Mucosa of rectum (tissue), 2 donors: Measurements from ENCODE around the gene UMODL1.

Experiments used
- H3K27ac ChIP-seq, 2 donors: one replicate each; pipeline ENCODE4 v1.7.0; 2013; ENCODE audit warnings: inconsistent platforms in 2 of 2, low read depth in 2 of 2, low read length in 2 of 2
- H3K27me3 ChIP-seq, 2 donors: one replicate each; pipeline ENCODE4 v1.7.0; 2013; ENCODE audit warnings: low read length in 2 of 2; ENCODE audit not compliant: control insufficient read depth in 2 of 2, insufficient read depth in 2 of 2
- H3K36me3 ChIP-seq, 2 donors: one replicate each; pipeline ENCODE4 v1.7.0; 2013; ENCODE audit warnings: low read length in 2 of 2; ENCODE audit not compliant: control insufficient read depth in 2 of 2, insufficient read depth in 2 of 2
- H3K4me1 ChIP-seq, 2 donors: one replicate each; pipeline ENCODE4 v1.7.0; 2013; ENCODE audit warnings: low read length in 2 of 2, mild to moderate bottlenecking in 1 of 2; ENCODE audit not compliant: control insufficient read depth in 2 of 2, insufficient read depth in 2 of 2
- H3K4me3 ChIP-seq, 2 donors: one replicate each; pipeline ENCODE4 v1.7.0; 2013; ENCODE audit warnings: low read length in 2 of 2
- H3K9ac ChIP-seq, 2 donors: one replicate each; pipeline ENCODE4 v1.7.0; 2013; ENCODE audit warnings: low read length in 2 of 2, low read depth in 1 of 2, mild to moderate bottlenecking in 1 of 2
- H3K9me3 ChIP-seq, 2 donors: one replicate each; pipeline ENCODE4 v1.7.0; 2013; ENCODE audit warnings: low read length in 2 of 2; ENCODE audit not compliant: control insufficient read depth in 2 of 2
- donor health status: healthy.
- donor health status: Normal muscosa, but diverticular disease.

UMODL1 gene

GRCh38 chr21:42038826-42039425 lies 32.2 kb upstream of the UMODL1 start:
- H3K4me3 ChIP-seq, result no peak overlapping the region
- no peaks in the 10 kb centered on the region for H3K9me3 ChIP-seq
- no peak overlapping the region for H3K27ac ChIP-seq
- no peaks in the 10 kb centered on the region for H3K27me3 ChIP-seq
- no peaks in the 10 kb centered on the region for H3K36me3 ChIP-seq
- H3K9ac ChIP-seq, result no peak overlapping the region
- peaks cover 0 to 3% of the 10 kb centered on the region in 2 donors for H3K4me1 ChIP-seq

DNA sequence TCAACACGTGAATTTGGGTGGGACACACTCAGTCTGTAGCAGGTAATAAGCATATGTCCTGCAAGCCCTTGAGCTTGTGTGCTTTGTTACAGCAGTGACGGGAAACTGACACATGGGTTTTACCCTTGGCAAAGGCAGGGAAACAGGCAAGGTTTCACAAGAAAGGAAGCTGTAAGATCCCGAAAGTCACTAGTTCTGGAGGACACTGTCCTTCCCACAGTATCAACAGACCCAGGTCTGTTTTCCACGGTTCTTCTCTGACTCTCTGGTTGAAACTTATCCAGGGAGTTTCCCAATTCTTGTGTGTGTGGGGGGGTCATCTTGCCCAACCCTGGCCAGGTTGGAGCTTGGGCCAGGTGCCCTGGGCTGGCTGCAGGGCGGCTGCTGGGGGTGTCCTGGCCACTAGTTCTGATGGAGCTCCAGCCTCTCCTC lies 31.6 kb upstream of the UMODL1 start:
- no peaks in the 10 kb centered on the region for H3K9me3 ChIP-seq
- H3K4me3 ChIP-seq, result no peak overlapping the region
- H3K27ac ChIP-seq, result peak overlapping the region; percentile 64 to 67
- H3K27me3 ChIP-seq, result no peaks in the 10 kb centered on the region
- H3K9ac ChIP-seq, result no peak overlapping the region
- no peaks in the 10 kb centered on the region for H3K36me3 ChIP-seq
- peaks cover 0 to 3% of the 10 kb centered on the region in 2 donors for H3K4me1 ChIP-seq

- Histone ChIP-seq H3K4me3 (no peak overlapping the region), H3K27ac (peak overlapping the region; percentile 64 to 67), H3K36me3 (no peaks in the 10 kb centered on the region), H3K27me3 (no peaks in the 10 kb centered on the region), H3K9me3 (no peaks in the 10 kb centered on the region), H3K4me1 (peaks cover 0 to 3% of the 10 kb centered on the region in 2 donors), H3K9ac (no peak overlapping the region)
These were observed 31.2 kb upstream of the UMODL1 start for GRCh38 chr21:42039911-42040351.

- peak overlapping the region; percentile 64 to 67 for H3K27ac ChIP-seq
- no peaks in the 10 kb centered on the region for H3K9me3 ChIP-seq
- H3K9ac ChIP-seq, result no peak overlapping the region
- no peaks in the 10 kb centered on the region for H3K27me3 ChIP-seq
- H3K4me3 ChIP-seq, result no peak overlapping the region
- H3K36me3 ChIP-seq, result no peaks in the 10 kb centered on the region
- H3K4me1 ChIP-seq, result peaks cover 0 to 3% of the 10 kb centered on the region in 2 donors
These were observed 30.5 kb upstream of the UMODL1 start for GRCh38 chr21:42040411-42041180.

GRCh38 chr21:42041246-42041645 lies 29.9 kb upstream of the UMODL1 start:
- Histone ChIP-seq H3K36me3 (no peaks in the 10 kb centered on the region), H3K4me3 (no peak overlapping the region), H3K4me1 (peaks cover 0 to 3% of the 10 kb centered on the region in 2 donors), H3K27ac (no peak overlapping the region), H3K27me3 (no peaks in the 10 kb centered on the region), H3K9ac (no peak overlapping the region), H3K9me3 (no peaks in the 10 kb centered on the region)

DNA sequence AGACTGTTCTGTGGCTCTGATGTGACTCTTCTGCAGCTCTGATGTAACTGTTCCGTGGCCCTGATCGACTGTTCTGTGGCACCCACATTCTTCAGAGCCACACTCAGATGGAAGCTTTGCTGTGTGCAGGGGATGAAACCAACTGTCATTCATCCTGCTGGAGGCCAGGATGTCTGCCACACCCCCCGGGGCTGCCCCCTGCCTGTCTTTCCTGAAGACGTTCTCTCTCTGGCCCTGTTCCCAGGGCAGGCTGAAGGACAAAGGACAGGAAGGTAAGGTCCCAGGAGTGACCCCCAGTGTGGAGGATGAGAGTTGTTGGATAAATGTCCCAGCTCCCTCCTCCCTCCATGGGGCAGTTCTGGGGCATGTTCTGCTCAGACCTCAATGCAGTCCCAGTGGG lies 29.4 kb upstream of the UMODL1 start:
- Histone ChIP-seq H3K4me1 (peaks cover 0 to 3% of the 10 kb centered on the region in 2 donors), H3K9me3 (no peaks in the 10 kb centered on the region), H3K27me3 (no peaks in the 10 kb centered on the region), H3K36me3 (no peaks in the 10 kb centered on the region), H3K9ac (no peak overlapping the region), H3K27ac (no peak overlapping the region), H3K4me3 (no peak overlapping the region)

DNA sequence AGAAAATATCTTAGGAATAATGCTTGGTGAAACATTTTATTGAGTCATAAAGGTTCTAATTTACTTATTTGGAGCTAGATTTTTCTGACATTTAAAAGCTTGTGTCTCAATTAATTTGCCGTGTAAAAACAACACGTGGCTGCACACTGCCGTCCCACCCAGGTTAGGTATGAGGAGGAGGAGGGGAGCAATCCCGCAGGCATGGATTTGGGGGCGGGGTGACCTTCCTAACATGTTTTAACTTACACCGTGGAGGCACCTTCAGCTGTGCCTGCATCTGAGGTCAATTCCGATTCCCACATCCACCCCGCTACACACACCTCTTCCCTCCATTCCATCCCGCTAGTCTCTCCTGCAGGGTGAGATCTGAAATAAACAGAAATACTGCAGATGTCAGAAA lies 28.5 kb upstream of the UMODL1 start:
- Histone ChIP-seq H3K36me3 (no peaks in the 10 kb centered on the region), H3K27ac (no peak overlapping the region), H3K4me3 (no peak overlapping the region), H3K4me1 (peaks cover 0 to 3% of the 10 kb centered on the region in 2 donors), H3K27me3 (no peaks in the 10 kb centered on the region), H3K9ac (no peak overlapping the region), H3K9me3 (no peaks in the 10 kb centered on the region)

GRCh38 chr21:42043201-42043895 lies 27.8 kb upstream of the UMODL1 start:
- no peaks in the 10 kb centered on the region for H3K27me3 ChIP-seq
- H3K9me3 ChIP-seq, result no peaks in the 10 kb centered on the region
- H3K9ac ChIP-seq, result no peak overlapping the region
- peaks cover 0 to 3% of the 10 kb centered on the region in 2 donors for H3K4me1 ChIP-seq
- no peak overlapping the region for H3K4me3 ChIP-seq
- H3K27ac ChIP-seq, result no peak overlapping the region
- H3K36me3 ChIP-seq, result no peaks in the 10 kb centered on the region

DNA sequence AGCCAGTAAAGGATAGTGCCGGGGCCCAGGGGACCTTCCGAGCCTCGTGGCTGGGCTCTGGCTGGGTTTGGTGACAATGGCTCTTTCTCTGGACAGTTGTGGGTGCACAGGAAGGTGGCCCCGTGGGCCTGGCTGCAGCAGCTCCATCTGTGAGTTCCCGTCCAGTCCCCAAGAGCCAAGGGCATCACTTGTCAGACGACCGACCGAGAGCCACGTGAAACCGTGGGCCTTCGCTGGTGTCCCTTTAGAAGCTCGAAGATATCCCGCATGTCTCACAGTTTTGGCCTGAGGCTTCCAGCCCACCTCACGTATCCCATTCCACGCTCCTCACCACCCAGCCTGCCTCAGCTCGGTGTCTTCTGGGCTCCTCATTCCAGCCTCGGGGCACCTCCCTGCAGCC lies 27.2 kb upstream of the UMODL1 start:
- Histone ChIP-seq H3K9me3 (no peaks in the 10 kb centered on the region), H3K4me3 (no peak overlapping the region)

DNA sequence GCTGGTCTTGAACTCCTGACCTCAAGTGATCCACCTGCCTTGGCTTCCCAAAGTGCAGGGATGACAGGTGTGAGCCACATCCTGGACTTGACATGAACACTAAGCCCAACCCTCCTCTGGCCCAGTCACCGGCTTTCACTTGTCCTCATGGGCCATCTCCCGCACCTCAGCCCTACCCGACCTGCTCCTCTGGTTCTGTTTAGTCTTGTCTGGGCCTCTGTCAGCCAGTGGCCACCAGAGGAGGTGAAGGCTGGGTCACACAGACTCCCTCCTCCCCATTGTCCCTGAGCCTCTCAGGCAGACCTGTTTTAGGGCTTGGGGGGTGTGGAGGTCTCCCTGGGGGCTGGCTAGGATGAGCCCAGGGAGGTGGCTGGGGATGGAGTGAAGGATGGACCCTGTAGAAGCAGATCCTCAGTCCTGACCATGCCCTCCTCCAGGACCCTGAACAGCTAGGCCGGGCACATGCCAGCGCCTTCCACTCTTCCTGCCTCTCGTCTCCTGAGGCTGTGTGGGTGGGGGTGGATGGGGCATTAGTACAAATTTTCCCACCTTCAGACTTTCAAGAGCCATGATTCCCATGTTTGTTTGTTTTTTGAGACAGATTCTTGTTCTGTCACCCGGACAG lies 26.1 kb upstream of the UMODL1 start:
- Histone ChIP-seq H3K9ac (no peak overlapping the region), H3K4me3 (no peak overlapping the region), H3K27me3 (no peaks in the 10 kb centered on the region), H3K9me3 (no peaks in the 10 kb centered on the region), H3K36me3 (no peaks in the 10 kb centered on the region), H3K27ac (no peak overlapping the region), H3K4me1 (no peaks in the 10 kb centered on the region)

More for the DNA sequence above, 27.2 kb upstream of the UMODL1 start:
- no peaks in the 10 kb centered on the region for H3K27me3 ChIP-seq
- H3K9ac ChIP-seq, result no peak overlapping the region
- no peak overlapping the region for H3K27ac ChIP-seq
- H3K4me1 ChIP-seq, result peaks cover 0 to 3% of the 10 kb centered on the region in 2 donors
- H3K36me3 ChIP-seq, result no peaks in the 10 kb centered on the region
